SU-DHL-6 (cell line): ENCODE data around the gene NCOA5.
"Not testable (repeated sequence)": the region's sequence is repeated elsewhere in the genome, so short reads cannot be mapped to it uniquely, and the experiment has no call there.

Source experiments
- H2AFZ ChIP-seq: fragments of 200-600 bp; sonication (generic); 2 replicates; pipeline ENCODE4 v1.6.1; 2014; ENCODE audit warnings: low read depth, mild to moderate bottlenecking, moderate library complexity, mixed read lengths, antibody characterized with exemption, low read length; ENCODE audit not compliant: severe bottlenecking
- H3F3A ChIP-seq: fragments of 200-600 bp; shearing (Covaris generic); 2 replicates; pipeline ENCODE4 v1.6.0; 2016; ENCODE audit warnings: antibody characterized with exemption, mild to moderate bottlenecking; ENCODE audit not compliant: insufficient read depth
- H3K27ac ChIP-seq: fragments of 200-600 bp; sonication (generic); 2 replicates; pipeline ENCODE4 v1.5.1; 2016; ENCODE audit warnings: low read depth, mild to moderate bottlenecking, low read length, moderate library complexity, mixed read lengths
- H3K27me3 ChIP-seq: fragments of 200-600 bp; sonication (generic), shearing (Covaris generic); 2 replicates; pipeline ENCODE4 v1.6.0; 2014; ENCODE audit warnings: mild to moderate bottlenecking, low read length
- H3K36me3 ChIP-seq: fragments of 200-600 bp; sonication (generic); 2 replicates; pipeline ENCODE4 v1.6.1; 2014; ENCODE audit warnings: mild to moderate bottlenecking, low read length, mixed read lengths
- H3K4me2 ChIP-seq: fragments of 300-600, 200-600 bp; shearing (Covaris generic), sonication (generic); 2 replicates; pipeline ENCODE4 v1.6.0; 2014; ENCODE audit warnings: low read length, low read depth, mild to moderate bottlenecking; ENCODE audit not compliant: poor library complexity, severe bottlenecking
- H3K4me3 ChIP-seq: fragments of 200-600 bp; sonication (generic); 2 replicates; pipeline ENCODE4 v1.5.1; 2014; ENCODE audit warnings: antibody characterized with exemption, low read length, mild to moderate bottlenecking, mixed read lengths; ENCODE audit not compliant: insufficient read depth, poor library complexity, severe bottlenecking
- H3K79me2 ChIP-seq: fragments of 200-600 bp; sonication (generic); 2 replicates; pipeline ENCODE4 v1.6.1; 2014; ENCODE audit warnings: mild to moderate bottlenecking, low read length, moderate library complexity; ENCODE audit not compliant: insufficient read depth
- H3K9ac ChIP-seq: fragments of 200-600 bp; sonication (generic); 2 replicates; pipeline ENCODE4 v1.7.0; 2014; ENCODE audit warnings: mild to moderate bottlenecking, low read length
- H3K9me2 ChIP-seq: fragments of 200-600 bp; sonication (generic); replicated peaks from 2 replicates; pipeline ENCODE4 v1.6.1; 2014; ENCODE audit warnings: low read length; ENCODE audit not compliant: insufficient read depth
- H3K9me3 ChIP-seq: fragments of 200-600 bp; sonication (generic); 2 replicates; pipeline ENCODE4 v1.6.1; 2014; ENCODE audit warnings: low read length, mixed read lengths; ENCODE audit not compliant: insufficient read depth
- H4K20me1 ChIP-seq: fragments of 200-600 bp; sonication (generic); 2 replicates; pipeline ENCODE4 v1.6.1; 2014; ENCODE audit warnings: low read depth, mild to moderate bottlenecking, antibody characterized with exemption, low read length, moderate library complexity, mixed read lengths
- EZH2phosphoT487 ChIP-seq: fragments of 200-600 bp; sonication (generic), shearing (Covaris generic); conservative IDR thresholded peaks from 2 replicates; pipeline ENCODE4 v1.6.1; 2018; ENCODE audit warnings: mild to moderate bottlenecking, antibody characterized with exemption, low read length, moderate library complexity, mixed read lengths
- TF ChIP-seq, protein P1 (sequence below): fragments of 200-600 bp; sonication (generic); IDR thresholded peaks from one replicate; pipeline ENCODE4 v1.5.1; 2017; ENCODE audit warnings: antibody characterized with exemption, mild to moderate bottlenecking, low read length, moderate library complexity; ENCODE audit not compliant: insufficient read depth, poor library complexity, severe bottlenecking

NCOA5 gene

DNA sequence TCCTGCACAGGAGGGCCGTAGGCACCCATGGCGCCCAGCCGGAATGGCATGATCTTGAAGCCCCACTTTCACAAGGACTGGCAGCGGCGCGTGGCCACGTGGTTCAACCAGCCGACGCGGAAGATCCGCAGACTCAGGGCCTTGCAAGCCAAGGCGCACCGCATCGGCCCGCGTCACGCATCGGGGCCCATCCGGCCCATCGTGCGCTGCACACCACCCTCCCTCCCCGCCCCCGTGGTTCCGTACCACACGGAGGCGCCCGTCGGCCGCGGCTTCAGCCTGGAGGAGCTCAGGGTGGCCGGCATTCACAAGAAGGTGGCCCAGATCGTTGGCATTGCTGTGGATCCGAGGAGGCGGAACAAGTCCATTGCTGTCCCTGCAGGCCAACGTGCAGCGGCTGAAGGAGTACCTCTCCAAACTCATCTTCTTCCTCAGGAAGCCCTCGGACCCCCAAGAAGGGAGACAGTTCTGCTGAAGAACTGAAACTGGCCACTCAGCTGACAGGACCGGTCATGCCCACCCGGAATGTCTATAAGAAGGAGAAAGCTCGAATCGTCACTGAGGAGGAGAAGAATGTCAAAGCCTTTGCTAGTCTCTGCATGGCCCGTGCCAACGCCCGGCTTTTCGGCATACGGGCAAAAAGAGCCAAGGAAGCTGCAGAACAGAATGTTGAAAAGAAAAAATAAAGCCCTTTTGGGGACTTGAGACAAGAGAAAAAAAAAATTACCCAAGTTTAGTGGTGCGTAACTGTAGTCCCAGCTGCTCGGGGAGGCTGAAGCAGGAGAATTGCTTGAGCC, 9.9 kb upstream of the NCOA5 start:
- no peaks in the 10 kb centered on the region for H3K9me3 ChIP-seq
- no peaks in the 10 kb centered on the region for H3F3A ChIP-seq
- peak overlapping the region; percentile 42 for H3K4me2 ChIP-seq
- no peaks in the 10 kb centered on the region for H4K20me1 ChIP-seq
- H3K9ac ChIP-seq = peak overlapping the region; percentile 23; the same call in 1 of the 2 replicates
- no peaks in the 10 kb centered on the region for H3K36me3 ChIP-seq
- H3K4me3 ChIP-seq = no peak overlapping the region
- no peak overlapping the region for H2AFZ ChIP-seq
- H3K79me2 ChIP-seq = no peaks in the 10 kb centered on the region
- no peak overlapping the region for H3K27ac ChIP-seq
- H3K27me3 ChIP-seq = no peaks in the 10 kb centered on the region
- no peaks in the 10 kb centered on the region for H3K9me2 ChIP-seq
- TF ChIP-seq, protein P1, sequence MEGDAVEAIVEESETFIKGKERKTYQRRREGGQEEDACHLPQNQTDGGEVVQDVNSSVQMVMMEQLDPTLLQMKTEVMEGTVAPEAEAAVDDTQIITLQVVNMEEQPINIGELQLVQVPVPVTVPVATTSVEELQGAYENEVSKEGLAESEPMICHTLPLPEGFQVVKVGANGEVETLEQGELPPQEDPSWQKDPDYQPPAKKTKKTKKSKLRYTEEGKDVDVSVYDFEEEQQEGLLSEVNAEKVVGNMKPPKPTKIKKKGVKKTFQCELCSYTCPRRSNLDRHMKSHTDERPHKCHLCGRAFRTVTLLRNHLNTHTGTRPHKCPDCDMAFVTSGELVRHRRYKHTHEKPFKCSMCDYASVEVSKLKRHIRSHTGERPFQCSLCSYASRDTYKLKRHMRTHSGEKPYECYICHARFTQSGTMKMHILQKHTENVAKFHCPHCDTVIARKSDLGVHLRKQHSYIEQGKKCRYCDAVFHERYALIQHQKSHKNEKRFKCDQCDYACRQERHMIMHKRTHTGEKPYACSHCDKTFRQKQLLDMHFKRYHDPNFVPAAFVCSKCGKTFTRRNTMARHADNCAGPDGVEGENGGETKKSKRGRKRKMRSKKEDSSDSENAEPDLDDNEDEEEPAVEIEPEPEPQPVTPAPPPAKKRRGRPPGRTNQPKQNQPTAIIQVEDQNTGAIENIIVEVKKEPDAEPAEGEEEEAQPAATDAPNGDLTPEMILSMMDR = peak; percentile 19
- no peak for TF ChIP-seq EZH2phosphoT487

DNA sequence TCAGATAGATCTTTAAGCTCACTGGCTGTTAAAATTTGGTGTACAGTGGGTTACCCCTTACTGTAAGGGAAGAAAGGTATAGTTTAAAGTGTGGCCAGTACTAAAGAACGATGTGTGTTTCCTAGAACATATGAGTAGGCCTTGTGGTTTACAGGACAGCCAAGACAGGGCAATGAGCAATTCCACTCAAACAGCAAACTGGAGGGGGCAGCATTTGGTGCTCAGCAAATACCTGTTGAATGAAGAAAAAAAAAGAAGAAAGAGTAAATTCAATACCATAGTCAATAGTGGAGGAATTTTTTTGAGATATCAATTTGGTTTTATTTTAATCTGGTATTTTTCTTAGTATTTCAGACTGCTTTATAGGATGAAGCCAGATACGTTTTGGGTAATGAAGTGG, 3.8 kb upstream of the NCOA5 start:
- TF ChIP-seq, protein P1 = no peak
- TF ChIP-seq EZH2phosphoT487 = no peak
- Histone ChIP-seq H3K27me3 (no peaks in the 10 kb centered on the region), H3K9ac (no peak overlapping the region), H3K36me3 (no peaks in the 10 kb centered on the region), H3K4me2 (no peak overlapping the region), H3K27ac (no peak overlapping the region), H3F3A (0 out of 2 replicates have a peak, but pooled peaks cover 3% of the 10 kb centered on the region), H4K20me1 (no peaks in the 10 kb centered on the region), H3K9me3 (no peaks in the 10 kb centered on the region), H3K4me3 (no peak overlapping the region), H3K79me2 (peaks cover 9% of the 10 kb centered on the region), H2AFZ (no peak overlapping the region), H3K9me2 (no peaks in the 10 kb centered on the region)

DNA sequence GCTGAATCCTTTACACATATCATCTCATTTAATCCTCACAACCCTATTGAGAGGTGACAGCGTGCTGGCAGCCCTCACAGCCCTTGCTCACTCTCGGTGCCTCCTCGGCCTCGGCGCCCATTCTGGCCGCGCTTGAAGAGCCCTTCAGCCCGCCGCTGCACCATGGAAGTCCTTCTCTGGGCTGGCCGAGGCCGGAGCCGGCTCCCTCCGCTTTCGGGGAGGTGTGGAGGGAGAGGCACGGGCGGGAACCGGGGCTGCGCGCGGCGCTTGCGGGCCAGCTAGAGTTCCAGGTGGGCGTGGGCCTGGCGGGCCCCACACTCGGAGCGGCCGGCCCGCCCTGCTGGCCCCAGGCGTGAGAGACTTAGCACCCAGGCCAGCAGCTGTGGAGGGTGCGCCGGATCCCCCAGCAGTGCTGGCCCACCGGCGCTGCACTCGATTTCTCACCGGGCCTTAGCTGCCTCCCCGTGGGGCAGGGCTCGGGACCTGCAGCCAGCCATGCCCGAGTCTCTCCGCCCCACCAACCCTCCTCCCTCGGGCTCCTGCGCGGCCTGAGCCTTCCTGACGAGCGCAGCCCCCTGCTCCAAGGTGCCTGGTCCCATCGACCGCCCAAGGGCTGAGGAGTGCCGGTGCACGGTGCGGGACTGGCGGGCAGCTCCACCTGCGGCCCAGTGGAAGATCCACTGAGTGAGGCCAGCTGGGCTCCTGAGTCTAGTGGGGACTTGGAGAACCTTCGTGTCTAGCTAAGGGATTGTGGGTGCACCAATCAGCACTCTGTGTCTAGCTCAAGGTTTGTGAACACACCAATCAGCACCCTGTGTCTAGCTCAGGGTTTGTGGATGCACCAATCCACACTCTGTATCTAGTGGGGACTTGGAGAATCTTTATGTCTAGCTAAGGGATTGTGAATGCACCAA, 2.1 kb upstream of the NCOA5 start:
- H3F3A ChIP-seq, H3K27me3 ChIP-seq, H3K36me3 ChIP-seq, H3K4me2 ChIP-seq, H3K4me3 ChIP-seq, H3K27ac ChIP-seq, H3K9ac ChIP-seq, H2AFZ ChIP-seq, H3K9me2 ChIP-seq, H3K9me3 ChIP-seq: not testable (repeated sequence)
- peaks cover 26% of the 10 kb centered on the region for H3K79me2 ChIP-seq
- H4K20me1 ChIP-seq = peaks cover 13% of the 10 kb centered on the region; the same call in 1 of the 2 replicates
